GM12878 (cell line): Measurements from ENCODE around the gene FYTTD1. TPM values are rescaled to one million over a fixed set of nuclear protein-coding genes. Genes with fewer than 3 reads are reported as not detected.

Source experiments
- CHD2 ChIP-seq: IDR thresholded peaks from 2 replicates; pipeline ENCODE4 v1.6.1; 2011; ENCODE audit warnings: low read depth, low read length, improper control_type of control experiment, borderline replicate concordance
- CREB1 ChIP-seq: IDR thresholded peaks from 2 replicates; pipeline ENCODE4 v1.6.1; 2012; ENCODE audit warnings: low read depth, mild to moderate bottlenecking, inconsistent platforms
- EP300 ChIP-seq, 2 experiments: fragments of 150-350 bp in 1 of 2; IDR thresholded peaks; 2 replicates each; pipeline ENCODE4 v1.6.1; 2011 to 2012; ENCODE audit warnings: low read depth in 2 of 2, low read length in 2 of 2, borderline replicate concordance in 1 of 2, improper control_type of control experiment in 1 of 2, inconsistent platforms in 1 of 2; ENCODE audit not compliant: control insufficient read depth in 1 of 2
- FOXK2 ChIP-seq: fragments of 450-650 bp; IDR thresholded peaks from 2 replicates; pipeline ENCODE4 v1.6.1; 2017; ENCODE audit warnings: mild to moderate bottlenecking, moderate library complexity
- IKZF2 ChIP-seq, 2 experiments: fragments of 450-650 bp; IDR thresholded peaks; 2 replicates each; pipeline ENCODE4 v1.6.1; 2017; ENCODE audit warnings: mild to moderate bottlenecking in 2 of 2, moderate library complexity in 2 of 2
- MTA2 ChIP-seq: fragments of 450-650 bp; IDR thresholded peaks from 2 replicates; pipeline ENCODE4 v1.6.1; 2016; ENCODE audit warnings: low read depth, mild to moderate bottlenecking, moderate library complexity
- MYC ChIP-seq: IDR thresholded peaks from 2 replicates; pipeline ENCODE4 v1.6.1; 2011; ENCODE audit warnings: mild to moderate bottlenecking, low read length, moderate library complexity, inconsistent platforms; ENCODE audit not compliant: insufficient read depth, insufficient replicate concordance, insufficient read length, severe bottlenecking
- PAX5 ChIP-seq: IDR thresholded peaks from 2 replicates; pipeline ENCODE4 v1.6.1; 2011; ENCODE audit warnings: low read depth, low read length, borderline replicate concordance
- POLR2AphosphoS2 ChIP-seq: IDR thresholded peaks from 2 replicates; pipeline ENCODE4 v1.6.1; 2011; ENCODE audit warnings: low read depth, mild to moderate bottlenecking, low read length, improper control_type of control experiment, moderate library complexity
- RCOR1 ChIP-seq: conservative IDR thresholded peaks from 2 replicates; pipeline ENCODE4 v1.6.1; 2012; ENCODE audit warnings: low read depth, low read length, improper control_type of control experiment
- SKIL ChIP-seq: fragments of 450-650 bp; IDR thresholded peaks from 2 replicates; pipeline ENCODE4 v1.6.1; 2017; ENCODE audit warnings: mild to moderate bottlenecking, low read depth, inconsistent platforms; ENCODE audit not compliant: poor library complexity, severe bottlenecking
- STAT3 ChIP-seq: IDR thresholded peaks from 2 replicates; pipeline ENCODE4 v1.6.1; 2011; ENCODE audit warnings: low read depth, low read length, improper control_type of control experiment
- TBL1XR1 ChIP-seq: IDR thresholded peaks from 2 replicates; pipeline ENCODE4 v1.6.1; 2012; ENCODE audit warnings: low read depth, low read length, improper control_type of control experiment
- TCF12 ChIP-seq: IDR thresholded peaks from 2 replicates; pipeline ENCODE4 v1.6.1; 2011; ENCODE audit warnings: low read depth, mild to moderate bottlenecking, low read length
- TCF3 ChIP-seq: IDR thresholded peaks from 2 replicates; pipeline ENCODE4 v1.6.1; 2012; ENCODE audit warnings: low read depth, mild to moderate bottlenecking, low read length, borderline replicate concordance; ENCODE audit not compliant: insufficient read depth
- polyA plus RNA-seq, 11 experiments: library from polyadenylated mRNA; depleted of rRNA in 4 of 11; unstranded in 6 of 11; stranded (reverse) in 5 of 11; fragments of >200 nt; fragmentation: Nextera tagmentation in 4 of 11; fragmentation: Illumina TruSeq in 1 of 11; extraction: Ambion mirVana in 4 of 11; extraction: Trizol in 1 of 11; gene quantifications; 1 replicate in 1 of 11; 2 replicates in 10 of 11; pipeline versions ENCODE4 v1.2.1 to v1.2.3, GENCODE V29; 2011 to 2016; ENCODE audit warnings: inconsistent platforms in 2 of 11, missing spikeins in 2 of 11, low read depth in 1 of 11
- total RNA-seq, 4 experiments: library from RNA; depleted of rRNA in 3 of 4; stranded (reverse); fragments of >200 nt in 3 of 4; fragmentation: Illumina TruSeq in 1 of 4; extraction: Trizol in 1 of 4; gene quantifications; 2 replicates each; pipeline versions ENCODE4 v1.2.1 to v1.2.3, GENCODE V29; 2013 to 2021

Gene FYTTD1
- total and polyA plus RNA-seq, 10 of the 15 experiments (the other 5 are each of a cell fraction or from before 2014, with no cell fraction given): 25.5 to 101 (median 59.4) TPM

DNA sequence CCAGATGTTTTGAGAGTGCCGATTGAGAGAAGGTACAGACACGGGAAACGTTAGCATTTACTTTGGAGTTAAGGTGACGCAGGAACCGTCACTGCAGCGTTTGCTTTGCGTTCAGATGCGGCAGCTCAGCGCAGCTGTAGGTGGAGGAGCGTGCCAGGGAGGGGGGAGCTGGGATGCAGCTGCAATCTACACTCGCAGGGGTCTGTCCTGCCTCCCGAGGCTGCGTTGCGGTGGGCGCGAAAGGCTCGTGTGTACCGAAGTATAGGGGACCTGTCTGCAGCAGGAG, 425 bp upstream of the FYTTD1 start (continued):
- TF ChIP-seq EP300 (IDR thresholded peaks at IDR 0.05; ENCODE audit: borderline replicate concordance in 1 of 2, control insufficient read depth in 1 of 2, low read depth in 2 of 2, low read length in 2 of 2) (0 out of 4 replicates have a peak, but pooled peaks of 1 of the 2 experiments have one; percentile 23), MTA2 (peak; percentile 21; the same call in 1 of the 2 replicates), TBL1XR1 (no peak; the same call in 1 of the 2 replicates), FOXK2 (no peak), PAX5 (0 out of 2 replicates have a peak, but pooled peaks have one; percentile 3), MYC (peak; percentile 13), CHD2 (0 out of 2 replicates have a peak, but pooled peaks have one; percentile 1), TCF12 (peak; percentile 79), STAT3 (no peak), TCF3 (0 out of 2 replicates have a peak, but pooled peaks have one; percentile 26), CREB1 (peak; percentile 92), POLR2AphosphoS2 (no peak), SKIL (no peak), RCOR1 (no peak), IKZF2 (IDR thresholded peaks at IDR 0.05) (0 out of 4 replicates have a peak, but pooled peaks of 1 of the 2 experiments have one; percentile 44)
- TF ChIP-seq, all 136 proteins: peak for 13
